GM21528 (cell line): ENCODE results near the gene NRSN1.

Experiments used
- ATAC-seq: cut with Tn5 transposase; IDR thresholded peaks from one replicate; pipeline ENCODE4 v1.9.1; 2021; ENCODE audit warnings: mild to moderate bottlenecking, moderate library complexity; ENCODE audit not compliant: unreplicated experiment, low FRiP score

NRSN1 gene

GRCh38 chr6:24125980-24126379 lies at the start of gene NRSN1:
NRSN1 (plus strand) TSS chr6:24126215; CDS start chr6:24134328, 8,113 bp downstream.
- ATAC-seq: no peak

- no peak for ATAC-seq
Measured at GRCh38 chr6:24078200-24078599, 47.8 kb upstream of the NRSN1 start.

- no peak for ATAC-seq
Measured at GRCh38 chr6:24079076-24079475, 46.9 kb upstream of the NRSN1 start.

GRCh38 chr6:24080711-24081110 lies 45.3 kb upstream of the NRSN1 start:
- no peak for ATAC-seq

- ATAC-seq: no peak
Measured at GRCh38 chr6:24089736-24090135, 36.3 kb upstream of the NRSN1 start.

- no peak for ATAC-seq
Measured at GRCh38 chr6:24092407-24092806, 33.6 kb upstream of the NRSN1 start.

- no peak for ATAC-seq
Measured at GRCh38 chr6:24093381-24093780, 32.6 kb upstream of the NRSN1 start.

GRCh38 chr6:24099181-24099580 lies 26.8 kb upstream of the NRSN1 start:
- ATAC-seq: no peak

GRCh38 chr6:24100024-24100769 lies 25.8 kb upstream of the NRSN1 start:
- no peak for ATAC-seq

- ATAC-seq: no peak
Measured at GRCh38 chr6:24100770-24101155, 25.3 kb upstream of the NRSN1 start.

GRCh38 chr6:24105191-24105590 lies 20.8 kb upstream of the NRSN1 start:
- ATAC-seq: no peak

GRCh38 chr6:24106291-24106690 lies 19.7 kb upstream of the NRSN1 start:
- no peak for ATAC-seq

- ATAC-seq: no peak
Measured at GRCh38 chr6:24107294-24107693, 18.7 kb upstream of the NRSN1 start.

GRCh38 chr6:24108056-24108455 lies 18.0 kb upstream of the NRSN1 start:
- no peak for ATAC-seq

- ATAC-seq: no peak
Measured at GRCh38 chr6:24110417-24110816, 15.6 kb upstream of the NRSN1 start.

- ATAC-seq: no peak
Measured at GRCh38 chr6:24113891-24114290, 12.1 kb upstream of the NRSN1 start.

- ATAC-seq: no peak
Measured at GRCh38 chr6:24117021-24117420, 9.0 kb upstream of the NRSN1 start.

- ATAC-seq: no peak
Measured at GRCh38 chr6:24122139-24122538, 3.9 kb upstream of the NRSN1 start.

GRCh38 chr6:24126586-24127192 lies 674 bp downstream of the NRSN1 start:
- no peak for ATAC-seq

GRCh38 chr6:24127316-24127715 lies 1.3 kb downstream of the NRSN1 start:
- no peak for ATAC-seq

GRCh38 chr6:24131751-24132150 lies 5.7 kb downstream of the NRSN1 start:
- ATAC-seq: no peak

GRCh38 chr6:24139080-24139479 lies 13.1 kb downstream of the NRSN1 start:
- ATAC-seq: no peak
